ENCODE results near the gene GAREM1.

Gene GAREM1

GRCh38 chr18:32302806-32303205 is 167.9 kb downstream of the GAREM1 start:
- ChIA-PET CTCF (interaction anchor here (0.9 to 3.3 kb wide), 5 partner anchors 13 to 168 kb away, joined by 3 to 28 read pairs (median 5); partner anchors contain the start of gene GAREM1), POLR2A (no interaction called here)
- no peak overlapping the region for H3K4me3 ChIP-seq (ENCODE audit: low read depth, low read length)
- no peak for DNase-seq (ENCODE audit: low read depth, low spot score)
- TF ChIP-seq CTCF (IDR thresholded peaks at IDR 0.05; ENCODE audit: insufficient read depth, low read length, missing control alignments) = no peak

- no peak for TF ChIP-seq CTCF (IDR thresholded peaks at IDR 0.05; ENCODE audit: insufficient read depth, low read length, missing control alignments)
These were observed 168.5 kb downstream of the GAREM1 start for GRCh38 chr18:32301976-32302743.

GRCh38 chr18:32301361-32301760 is 169.3 kb downstream of the GAREM1 start:
- CTCF ChIA-PET = interaction anchor here (1.5 to 3.3 kb wide), 3 partner anchors 12 to 170 kb away, joined by 5 to 28 read pairs (median 9); partner anchors contain the start of gene GAREM1
- no peak for DNase-seq (ENCODE audit: low read depth, low spot score)
- no peak for TF ChIP-seq CTCF (IDR thresholded peaks at IDR 0.05; ENCODE audit: insufficient read depth, low read length, missing control alignments)
- POLR2A ChIA-PET = no interaction called here
- no peak overlapping the region for H3K4me3 ChIP-seq (ENCODE audit: low read depth, low read length)

More at GRCh38 chr18:32301976-32302743, 168.5 kb downstream of the GAREM1 start:
- DNase-seq (ENCODE audit: low read depth, low spot score) = no peak
- CTCF ChIA-PET = interaction anchor here (0.9 to 3.3 kb wide), 5 partner anchors 13 to 169 kb away, joined by 3 to 28 read pairs (median 5); partner anchors contain the start of gene GAREM1
- no peak overlapping the region for H3K4me3 ChIP-seq (ENCODE audit: low read depth, low read length)
- POLR2A ChIA-PET = no interaction called here

- CTCF ChIA-PET = interaction anchor here (1.0 to 3.3 kb wide), 4 partner anchors 11 to 172 kb away, joined by 3 to 28 read pairs (median 14); partner anchors contain the start of gene GAREM1
- no peak overlapping the region for H3K4me3 ChIP-seq (ENCODE audit: low read depth, low read length)
- no peak for DNase-seq (ENCODE audit: low read depth, low spot score)
- POLR2A ChIA-PET = no interaction called here
- no peak for TF ChIP-seq CTCF (IDR thresholded peaks at IDR 0.05; ENCODE audit: insufficient read depth, low read length, missing control alignments)
These were observed 169.8 kb downstream of the GAREM1 start for GRCh38 chr18:32300914-32301313.

GRCh38 chr18:32299484-32299883 is 171.2 kb downstream of the GAREM1 start:
- ChIA-PET POLR2A (no interaction called here), CTCF (interaction anchor here (0.8 to 2.4 kb wide), 5 partner anchors 10 to 171 kb away, joined by 3 to 19 read pairs (median 5); partner anchors contain the start of gene GAREM1)
- no peak overlapping the region for H3K4me3 ChIP-seq (ENCODE audit: low read depth, low read length)
- no peak for DNase-seq (ENCODE audit: low read depth, low spot score)
- TF ChIP-seq CTCF (IDR thresholded peaks at IDR 0.05; ENCODE audit: insufficient read depth, low read length, missing control alignments) = no peak

GRCh38 chr18:32298171-32298667 is 172.5 kb downstream of the GAREM1 start:
- no peak for TF ChIP-seq CTCF (IDR thresholded peaks at IDR 0.05; ENCODE audit: insufficient read depth, low read length, missing control alignments)
- no peak overlapping the region for H3K4me3 ChIP-seq (ENCODE audit: low read depth, low read length)
- POLR2A ChIA-PET = no interaction called here
- DNase-seq (ENCODE audit: low read depth, low spot score) = no peak
- CTCF ChIA-PET = interaction anchor here (1.1 to 2.4 kb wide), 3 partner anchors 8 to 173 kb away, joined by 3 to 19 read pairs (median 5); partner anchors contain the start of gene GAREM1

Measured in AG04449 (cell line).